Lung (tissue), 12 donors: ENCODE data around the gene ZNF362. TPM values are rescaled to one million over a fixed set of nuclear protein-coding genes. Genes with fewer than 3 reads are reported as not detected.
A peak's percentile ranks its signal among the peaks of the same experiment; 100 is the strongest.
"Not testable (repeated sequence)": the region's sequence is repeated elsewhere in the genome, so short reads cannot be mapped to it uniquely, and the experiment has no call there.

Experiments used
- ATAC-seq: fragments of 200-7000 bp; cut with Tn5 transposase; one replicate; pipeline ENCODE4 v1.9.1; 2020; ENCODE audit warnings: moderate number of reproducible peaks; ENCODE audit not compliant: insufficient read depth, low FRiP score
- DNase-seq, 3 donors: peaks; one replicate each; pipeline ENCODE4 v3.0.0-alpha.2; 2013 to 2017
- H3K27ac ChIP-seq, 2 donors: one replicate each; pipeline ENCODE4 v1.5.1; 2013; ENCODE audit warnings: mild to moderate bottlenecking in 2 of 2, moderate library complexity in 2 of 2, control low read depth in 1 of 2, inconsistent platforms in 1 of 2, low read depth in 1 of 2, low read length in 1 of 2
- H3K27me3 ChIP-seq, 3 donors: one replicate each; pipeline ENCODE4 v1.5.1; 2013; ENCODE audit warnings: low read length in 2 of 3; ENCODE audit not compliant: control insufficient read depth in 3 of 3, insufficient read depth in 3 of 3
- H3K36me3 ChIP-seq, 4 donors: one replicate each; pipeline ENCODE4 v1.5.1; 2013; ENCODE audit warnings: low read length in 4 of 4, mild to moderate bottlenecking in 1 of 4, moderate library complexity in 1 of 4; ENCODE audit not compliant: control insufficient read depth in 4 of 4, insufficient read depth in 4 of 4
- H3K4me1 ChIP-seq, 5 donors: one replicate each; pipeline ENCODE4 v1.5.1; 2013; ENCODE audit warnings: low read length in 5 of 5, mild to moderate bottlenecking in 2 of 5, moderate library complexity in 1 of 5; ENCODE audit not compliant: control insufficient read depth in 5 of 5, insufficient read depth in 5 of 5
- H3K4me3 ChIP-seq: one replicate; pipeline ENCODE4 v1.5.1; 2013; ENCODE audit warnings: mild to moderate bottlenecking, control low read depth, moderate library complexity
- H3K9ac ChIP-seq, 2 donors: one replicate each; pipeline ENCODE4 v1.5.1; 2013; ENCODE audit warnings: low read length in 2 of 2, control low read depth in 1 of 2; ENCODE audit not compliant: insufficient read depth in 1 of 2
- H3K9me3 ChIP-seq, 4 donors: one replicate each; pipeline ENCODE4 v1.5.1; 2013; ENCODE audit warnings: low read length in 3 of 4, mild to moderate bottlenecking in 1 of 4, moderate library complexity in 1 of 4; ENCODE audit not compliant: control insufficient read depth in 4 of 4, insufficient read depth in 3 of 4
- CTCF ChIP-seq: IDR thresholded peaks from 2 replicates; pipeline ENCODE4 v1.5.1; 2012; ENCODE audit warnings: mild to moderate bottlenecking; ENCODE audit errors: control extremely low read depth, extremely low read depth
- WGBS, 2 donors: extraction: QIAGEN DNeasy Blood & Tissue Kit; methylation state at CpG; one replicate each; pipeline ENCODE4 v1.1.7; 2013; 5-methylcytosine and 5-hydroxymethylcytosine counted together
- polyA plus RNA-seq, 2 donors: library from polyadenylated mRNA; stranded (reverse); fragments of 200-250 nt; gene quantifications; one replicate each; pipeline ENCODE4 v1.2.1, GENCODE V29; 2013
- total RNA-seq, 2 donors: library from RNA; depleted of rRNA in 1 of 2; stranded (reverse); fragments of >200 nt in 1 of 2; gene quantifications; one replicate each; pipeline ENCODE4 v1.2.1, GENCODE V29; 2014 to 2021
- donor health status: control.
- donor health status: control.
- donor health status: Bipolar disorder and iron deficiency.
- donor health status: healthy.
- donor health status: DM: yes; HTN: yes; CAD: no.

Gene ZNF362
- total and polyA plus RNA-seq, 4 donors, result 10.2 to 35.0 (median 16.5) TPM

DNA sequence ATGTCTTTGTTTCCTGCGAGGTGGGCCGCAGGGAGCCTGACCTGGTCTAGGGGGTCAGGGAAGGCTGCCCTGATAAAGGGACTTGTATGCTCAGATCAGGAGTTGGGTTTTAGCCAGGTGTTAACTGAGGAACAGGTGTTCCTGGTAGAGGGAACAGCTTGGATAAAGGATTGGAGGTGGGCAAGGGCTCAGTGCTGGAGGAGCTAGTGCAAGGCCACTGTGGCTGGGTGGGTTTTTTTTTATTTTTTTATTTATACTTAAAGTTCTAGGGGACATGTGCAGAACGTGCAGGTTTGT, 33.5 kb downstream of the ZNF362 start:
- no peak for DNase-seq
- 96 to 98% methylated on average over 3 of the region's 3 CpGs for WGBS, 2 donors
- no peak for ATAC-seq
- H3K9me3 ChIP-seq, result no peaks in the 10 kb centered on the region
- H3K4me3 ChIP-seq, result no peak overlapping the region
- H3K36me3 ChIP-seq, result peaks cover 0 to 23% (median 9%) of the 10 kb centered on the region in 4 donors
- H3K27me3 ChIP-seq, result no peaks in the 10 kb centered on the region
- no peak for TF ChIP-seq CTCF
- no peak overlapping the region for H3K27ac ChIP-seq
- peaks cover 0 to 5% (median 2%) of the 10 kb centered on the region in 5 donors for H3K4me1 ChIP-seq
- H3K9ac ChIP-seq, result no peak overlapping the region

- not testable (repeated sequence) for ATAC-seq
- 88 to 96% methylated on average over 1 of the region's 2 CpGs for WGBS, 2 donors
Observed at GRCh38 chr1:33290615-33291014, 34.3 kb downstream of the ZNF362 start.

DNA sequence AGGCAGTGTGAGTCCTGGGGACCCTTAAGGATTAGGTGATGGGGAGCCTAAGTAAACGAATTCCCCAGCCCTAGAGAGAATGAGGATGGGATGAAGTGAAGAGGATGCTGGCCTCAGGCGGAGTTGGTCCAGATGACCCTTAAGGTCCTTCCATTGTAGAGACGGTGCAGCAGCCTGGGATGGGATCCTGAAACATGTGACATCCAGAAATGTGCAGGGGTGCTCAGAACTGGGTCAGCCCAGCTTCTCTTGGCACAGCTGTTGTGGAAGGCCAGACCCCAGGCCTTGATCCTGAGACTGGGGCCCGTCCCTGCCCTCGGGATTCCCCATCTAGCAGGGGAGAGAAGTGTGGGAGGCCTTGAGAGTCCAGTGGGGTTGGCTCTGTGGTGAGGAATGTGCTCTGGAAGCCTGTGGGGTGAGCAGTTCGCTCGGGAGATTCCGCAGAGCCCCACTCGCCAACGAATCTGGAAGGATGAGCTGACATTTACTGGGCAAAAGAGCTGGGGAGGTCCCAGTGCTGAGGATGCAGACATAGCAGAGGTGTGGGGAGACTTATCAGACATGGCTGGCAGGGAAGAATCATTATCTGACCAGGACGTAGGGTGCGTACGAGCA, 36.5 kb downstream of the ZNF362 start:
- 75 to 90% methylated on average over 13 of the region's 13 CpGs for WGBS, 2 donors
- H3K27me3 ChIP-seq, result no peaks in the 10 kb centered on the region
- H3K9me3 ChIP-seq, result no peaks in the 10 kb centered on the region
- H3K36me3 ChIP-seq, result peaks cover 0 to 38% (median 20%) of the 10 kb centered on the region in 4 donors
- ATAC-seq (no peak), DNase-seq (peak in 1 of 3 donors; percentile 10)
- no peak overlapping the region for H3K27ac ChIP-seq
- H3K9ac ChIP-seq, result no peak overlapping the region
- H3K4me3 ChIP-seq, result no peak overlapping the region
- H3K4me1 ChIP-seq, result peaks cover 0 to 6% (median 0%) of the 10 kb centered on the region in 5 donors
- TF ChIP-seq CTCF, result no peak

More at GRCh38 chr1:33290615-33291014, 34.3 kb downstream of the ZNF362 start:
- H3K27me3 ChIP-seq, H3K9me3 ChIP-seq, H3K4me3 ChIP-seq, H3K27ac ChIP-seq, H3K4me1 ChIP-seq, H3K9ac ChIP-seq, DNase-seq: not testable (repeated sequence)
- peaks cover 0 to 28% (median 11%) of the 10 kb centered on the region in 4 donors for H3K36me3 ChIP-seq

DNA sequence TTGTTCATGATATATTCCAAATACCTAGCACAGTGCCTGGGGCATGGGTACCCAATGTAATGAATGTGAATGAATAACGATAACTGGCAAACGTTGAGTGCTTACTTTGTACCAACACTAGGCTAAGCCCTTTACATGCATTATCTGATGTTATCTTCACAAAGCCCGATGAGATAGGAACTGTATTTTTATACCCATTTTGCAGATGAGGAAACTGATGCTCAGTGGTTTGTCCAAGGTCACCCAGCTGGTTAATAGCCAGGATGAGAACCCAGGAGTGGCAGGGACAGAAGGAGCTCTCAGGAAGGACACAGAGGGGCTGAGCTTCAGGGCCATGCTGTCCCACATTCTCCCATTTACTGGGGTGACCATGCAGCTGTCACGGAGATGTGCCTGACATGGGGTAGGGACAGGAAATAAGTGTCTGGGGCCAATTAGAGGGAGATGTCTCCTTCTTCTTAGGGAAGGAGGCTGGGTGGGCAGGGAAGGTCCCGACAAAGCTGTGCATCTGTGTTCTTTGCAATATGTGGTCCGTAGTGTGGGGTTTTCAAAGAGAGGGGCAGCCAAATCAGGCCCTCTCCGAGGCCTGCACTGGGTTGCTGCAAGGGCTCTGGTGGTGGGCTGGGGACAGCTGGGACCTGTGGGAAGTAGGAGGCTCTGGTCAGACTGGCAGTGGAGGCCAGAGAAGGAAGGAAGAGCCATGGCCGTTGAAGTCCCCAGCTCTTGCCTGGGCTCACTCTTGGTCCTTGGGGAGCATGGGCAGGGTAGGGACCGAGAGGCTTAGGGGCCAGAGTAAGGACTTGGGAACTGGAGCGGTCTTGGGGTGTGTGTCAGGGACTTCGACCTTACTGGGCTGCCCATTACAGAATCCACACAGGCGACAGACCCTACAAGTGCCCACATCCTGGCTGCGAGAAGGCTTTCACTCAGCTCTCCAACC, 38.0 kb downstream of the ZNF362 start:
- Histone ChIP-seq H3K4me1 (peaks cover 0 to 7% (median 0%) of the 10 kb centered on the region in 5 donors), H3K36me3 (peaks cover 0 to 42% (median 24%) of the 10 kb centered on the region in 4 donors), H3K27ac (no peak overlapping the region), H3K27me3 (no peaks in the 10 kb centered on the region), H3K9me3 (no peaks in the 10 kb centered on the region), H3K4me3 (no peak overlapping the region), H3K9ac (no peak overlapping the region)
- TF ChIP-seq CTCF, result no peak
- no peak for DNase-seq
- ATAC-seq, result no peak
- WGBS, 2 donors, result 87 to 88% methylated on average over 13 of the region's 13 CpGs
